ENCODE results near the gene AGO4.

The AGO4 gene

DNA sequence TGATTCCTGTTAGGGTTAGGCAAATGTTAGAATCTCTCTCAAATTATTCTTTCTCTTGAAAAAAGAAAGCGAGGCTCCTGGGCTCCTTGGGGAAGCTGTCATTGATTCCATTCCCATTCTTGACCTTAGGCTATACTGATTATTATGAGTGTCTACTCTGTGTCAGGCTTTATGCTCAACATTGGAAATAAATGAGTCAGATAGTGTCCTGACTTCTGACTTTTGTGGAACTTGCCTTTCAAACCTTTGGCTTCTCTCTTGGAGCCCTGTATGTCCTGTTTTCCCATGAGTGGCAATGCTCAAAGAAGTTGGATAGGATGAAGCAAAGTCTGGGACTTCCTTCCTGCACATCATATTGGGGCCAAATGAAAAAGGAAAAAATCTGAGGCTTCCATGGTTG is 86.8 kb downstream of the AGO4 start:
- no peak for DNase-seq (ENCODE audit: low read depth)

DNA sequence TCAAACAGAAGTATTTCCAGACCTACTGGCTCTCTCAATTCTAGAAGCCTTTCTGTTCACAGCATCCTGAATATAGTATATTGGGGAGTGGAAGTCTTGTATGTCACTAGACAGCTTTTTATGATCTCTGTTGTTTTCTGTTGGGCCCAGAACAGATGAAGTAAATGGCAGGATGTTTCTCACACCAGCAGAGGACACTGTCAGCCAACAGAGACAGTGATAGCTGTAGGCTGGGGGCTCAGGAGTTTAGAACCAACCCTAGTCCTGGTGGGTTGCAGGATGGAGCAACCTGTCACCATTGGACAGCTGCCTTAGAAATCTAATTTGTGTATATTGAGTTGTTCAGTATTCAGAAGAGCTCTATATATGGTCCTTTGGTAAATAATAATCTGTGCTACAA is 92.1 kb downstream of the AGO4 start:
- DNase-seq (ENCODE audit: low read depth), result no peak

DNA sequence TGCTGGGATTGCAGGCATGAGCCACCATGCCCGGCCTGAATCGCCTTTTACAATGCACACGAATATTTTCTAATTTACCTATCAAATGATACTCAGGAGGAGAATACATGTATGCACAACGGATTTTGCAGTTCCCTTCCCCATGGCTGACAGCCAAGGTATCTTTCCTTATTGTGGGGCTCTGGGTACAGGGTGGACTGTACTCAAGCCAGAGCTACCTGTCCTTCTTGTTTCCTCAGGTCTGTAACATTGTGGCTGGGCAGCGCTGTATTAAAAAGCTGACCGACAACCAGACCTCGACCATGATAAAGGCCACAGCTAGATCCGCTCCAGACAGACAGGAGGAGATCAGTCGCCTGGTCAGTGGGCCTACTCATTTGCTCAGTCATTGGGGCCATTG is 93.4 kb downstream of the AGO4 start:
- no peak for DNase-seq (ENCODE audit: low read depth)

DNA sequence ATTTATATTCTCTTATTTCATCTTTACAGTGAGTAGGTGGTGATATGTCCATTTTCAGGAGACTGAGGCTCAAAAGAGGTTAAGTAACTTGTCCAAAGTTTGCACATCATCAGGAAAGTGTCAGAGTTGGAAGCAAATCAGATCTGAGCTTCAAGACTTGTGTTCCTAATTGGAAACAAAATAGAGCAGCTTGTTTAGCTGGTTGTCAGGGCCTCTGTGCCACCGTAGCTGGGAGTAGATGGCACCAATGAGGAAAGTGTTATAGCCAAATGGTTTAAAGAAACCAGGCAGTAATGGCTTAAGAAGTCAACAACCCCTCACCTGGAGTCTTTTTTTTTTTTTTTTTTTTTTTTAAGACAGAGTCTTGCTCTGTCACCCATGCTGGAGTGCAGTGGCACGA is 94.9 kb downstream of the AGO4 start:
- no peak for DNase-seq (ENCODE audit: low read depth)

Data from T-helper 22 cell (primary cell).